A673 (cell line): ENCODE data around the gene CLMP.

ENCODE experiments used
- EZH2 ChIP-seq: fragments of 200-600 bp; sonication (generic); IDR thresholded peaks from 2 replicates; pipeline ENCODE4 v1.6.1; 2017; ENCODE audit warnings: borderline replicate concordance, low read depth, mild to moderate bottlenecking, mixed read lengths, antibody characterized with exemption, low read length; ENCODE audit not compliant: poor library complexity, severe bottlenecking
- TF ChIP-seq, protein P1 (sequence below): fragments of 300-800, 200-600 bp; sonication (generic); conservative IDR thresholded peaks from 2 replicates; pipeline ENCODE4 v1.5.1; 2017; ENCODE audit warnings: low read depth, mild to moderate bottlenecking, antibody characterized with exemption, low read length, moderate library complexity, mixed read lengths

DNA sequence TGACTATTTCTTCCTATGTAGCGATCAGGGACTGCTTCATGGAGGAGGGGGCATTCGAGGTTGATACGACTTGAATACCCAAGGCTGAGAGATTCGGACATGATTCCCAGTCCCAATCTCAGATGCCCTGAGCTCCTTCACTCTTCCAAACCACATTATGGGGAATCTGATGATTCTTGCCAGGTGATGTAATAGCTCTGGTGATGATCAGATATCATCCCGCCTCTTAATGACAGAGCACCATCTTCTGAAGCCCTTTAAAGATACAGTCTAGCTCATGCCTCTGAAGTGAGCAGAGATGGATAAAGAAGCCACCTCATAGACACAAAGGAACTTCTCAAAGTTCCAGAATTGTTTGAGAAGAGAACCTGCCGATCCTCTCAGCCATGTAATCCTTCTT, 8.9 kb upstream of the CLMP start:
- TF ChIP-seq, protein P1, sequence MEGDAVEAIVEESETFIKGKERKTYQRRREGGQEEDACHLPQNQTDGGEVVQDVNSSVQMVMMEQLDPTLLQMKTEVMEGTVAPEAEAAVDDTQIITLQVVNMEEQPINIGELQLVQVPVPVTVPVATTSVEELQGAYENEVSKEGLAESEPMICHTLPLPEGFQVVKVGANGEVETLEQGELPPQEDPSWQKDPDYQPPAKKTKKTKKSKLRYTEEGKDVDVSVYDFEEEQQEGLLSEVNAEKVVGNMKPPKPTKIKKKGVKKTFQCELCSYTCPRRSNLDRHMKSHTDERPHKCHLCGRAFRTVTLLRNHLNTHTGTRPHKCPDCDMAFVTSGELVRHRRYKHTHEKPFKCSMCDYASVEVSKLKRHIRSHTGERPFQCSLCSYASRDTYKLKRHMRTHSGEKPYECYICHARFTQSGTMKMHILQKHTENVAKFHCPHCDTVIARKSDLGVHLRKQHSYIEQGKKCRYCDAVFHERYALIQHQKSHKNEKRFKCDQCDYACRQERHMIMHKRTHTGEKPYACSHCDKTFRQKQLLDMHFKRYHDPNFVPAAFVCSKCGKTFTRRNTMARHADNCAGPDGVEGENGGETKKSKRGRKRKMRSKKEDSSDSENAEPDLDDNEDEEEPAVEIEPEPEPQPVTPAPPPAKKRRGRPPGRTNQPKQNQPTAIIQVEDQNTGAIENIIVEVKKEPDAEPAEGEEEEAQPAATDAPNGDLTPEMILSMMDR: no peak
- no peak for TF ChIP-seq EZH2
